ENCODE results near the gene GLT6D1. TPM values are rescaled to one million over a fixed set of nuclear protein-coding genes. Genes with fewer than 3 reads are reported as not detected.

The GLT6D1 gene
- total and polyA plus RNA-seq, 2 of the 13 experiments (the other 11 are each of a cell fraction or from before 2014, with no cell fraction given) = not detected

- TF ChIP-seq CBX5 (CRISPR knock-in tag; IDR thresholded peaks at IDR 0.05; ENCODE audit: borderline replicate concordance) (no peak), SP5 (CRISPR knock-in tag; IDR thresholded peaks at IDR 0.05; ENCODE audit: borderline replicate concordance, low read depth) (no peak), GABPA (IDR thresholded peaks at IDR 0.05; ENCODE audit: low read depth, low read length) (no peak), GABPA (CRISPR knock-in tag; IDR thresholded peaks at IDR 0.05; ENCODE audit: low read depth) (no peak), CTCF (CRISPR knock-in tag; IDR thresholded peaks at IDR 0.05) (no peak), SNAPC5 (CRISPR knock-in tag; IDR thresholded peaks at IDR 0.05; ENCODE audit: borderline replicate concordance) (no peak), PTBP1 (IDR thresholded peaks at IDR 0.05; ENCODE audit: low read depth, low read length, poor library complexity, severe bottlenecking) (no peak)
Observed at GRCh38 chr9:135663451-135663770, 24.1 kb upstream of the GLT6D1 start (continued).

- CTCF ChIA-PET (ENCODE audit: low intra/inter-chr PET ratio, low total read pairs) = no interaction called here
- ATAC-seq (no peak), FAIRE-seq (no peak), DNase-seq (ENCODE audit: low spot score) (no peak)
- no peaks in the 10 kb centered on the region for H3K9me3 ChIP-seq (ENCODE audit: low read length)
- H3K79me2 ChIP-seq (ENCODE audit: insufficient read depth, low read length) = no peaks in the 10 kb centered on the region
- H3K27me3 ChIP-seq (ENCODE audit: control insufficient read depth in 1 of 2, insufficient read depth in 2 of 2, low read length in 2 of 2) = peaks cover 9 to 64% of the 10 kb centered on the region in 2 experiments
- 0 out of 2 replicates have a peak, but pooled peaks cover 2% of the 10 kb centered on the region for H4K20me1 ChIP-seq (ENCODE audit: insufficient read depth, low read length)
- 0 out of 2 replicates have a peak, but pooled peaks cover 5% of the 10 kb centered on the region for H3K4me1 ChIP-seq (ENCODE audit: insufficient read depth, low read length)
- intact Hi-C loops (cut with micrococcal nuclease; ENCODE audit: unreplicated experiment) = no loop called here
- POLR2A ChIA-PET = no interaction called here
- H3K4me3 ChIP-seq (replicated peaks in 1 of 3; ENCODE audit: insufficient read depth in 1 of 3, low read depth in 2 of 3, low read length in 3 of 3) = no peak within 1 kb of the TSS
- WGBS (ENCODE audit: low lambda C conversion rate) = 26% methylated on average over 13 of the region's 25 CpGs
- in situ Hi-C loops (cut with HindIII; ENCODE audit: extremely low pct_ligation_motif_present, low pct_unique_long_range_greater_than_20kb) = no loop called here
- no peak within 1 kb of the TSS for H3K9ac ChIP-seq (ENCODE audit: insufficient read depth, low read depth, low read length)
- H3K36me3 ChIP-seq (replicated peaks in 1 of 2; ENCODE audit: control insufficient read depth in 1 of 2, insufficient read depth in 2 of 2, low read length in 2 of 2) = no peaks in the 10 kb centered on the region
- no TSS peak for BruUV-seq (replicated peaks)
- H3K4me2 ChIP-seq (ENCODE audit: low read depth, low read length) = no peak within 1 kb of the TSS
- H3K27ac ChIP-seq (ENCODE audit: extremely low read length, insufficient read depth, low read length) = no peak within 1 kb of the TSS
- no peak within 1 kb of the TSS for H2AFZ ChIP-seq (ENCODE audit: low read length)
- TF ChIP-seq FOSL2 (CRISPR knock-in tag; IDR thresholded peaks at IDR 0.05) (no peak), MATR3 (CRISPR knock-in tag; IDR thresholded peaks at IDR 0.05) (no peak), CC2D1A (CRISPR knock-in tag; IDR thresholded peaks at IDR 0.05) (no peak), ZC3H4 (CRISPR knock-in tag; IDR thresholded peaks at IDR 0.05; ENCODE audit: borderline replicate concordance) (no peak), SPEN (CRISPR knock-in tag; IDR thresholded peaks at IDR 0.05; ENCODE audit: low read depth) (no peak), ARID5B (CRISPR knock-in tag; IDR thresholded peaks at IDR 0.05) (no peak), HOXA9 (CRISPR knock-in tag; IDR thresholded peaks at IDR 0.05; ENCODE audit: borderline replicate concordance) (no peak), DRAP1 (CRISPR knock-in tag; IDR thresholded peaks at IDR 0.05) (no peak), THRA (CRISPR knock-in tag; IDR thresholded peaks at IDR 0.05; ENCODE audit: borderline replicate concordance) (no peak), AHR (CRISPR knock-in tag; IDR thresholded peaks at IDR 0.05) (no peak)
Observed at GRCh38 chr9:135662758-135663450, 23.6 kb upstream of the GLT6D1 start, which contains the start of gene LCN9. Gene LCN9, plus strand, starts transcription at chr9:135663309. Its CDS starts 13 bp downstream, at chr9:135663322.
